KMS-11 (cell line): ENCODE data around the gene LIPG.
"Not testable (repeated sequence)": the region's sequence is repeated elsewhere in the genome, so short reads cannot be mapped to it uniquely, and the experiment has no call there.

Experiments used
- H2AFZ ChIP-seq: fragments of 200-600 bp; sonication (generic); 2 replicates; pipeline ENCODE4 v1.6.1; 2016; ENCODE audit warnings: antibody characterized with exemption, mixed run types, low read depth
- H3K27ac ChIP-seq: fragments of 200-600 bp; sonication (generic); 2 replicates; pipeline ENCODE4 v1.6.1; 2016; ENCODE audit warnings: mild to moderate bottlenecking, mixed run types
- H3K27me3 ChIP-seq: fragments of 200-600 bp; sonication (generic); 2 replicates; pipeline ENCODE4 v1.6.1; 2017; ENCODE audit warnings: mild to moderate bottlenecking, low read depth, mixed run types, moderate library complexity; ENCODE audit not compliant: insufficient read depth
- H3K36me3 ChIP-seq: fragments of 200-600 bp; sonication (generic); 2 replicates; pipeline ENCODE4 v1.6.1; 2017; ENCODE audit warnings: mild to moderate bottlenecking, mixed run types; ENCODE audit not compliant: insufficient read depth
- H3K4me1 ChIP-seq: fragments of 200-600 bp; sonication (generic); 2 replicates; pipeline ENCODE4 v1.6.1; 2016; ENCODE audit warnings: mild to moderate bottlenecking, low read depth, mixed run types; ENCODE audit not compliant: poor library complexity, severe bottlenecking
- H3K4me2 ChIP-seq: fragments of 200-600 bp; sonication (generic); 2 replicates; pipeline ENCODE4 v1.7.0; 2016; ENCODE audit warnings: mild to moderate bottlenecking, mixed run types
- H3K4me3 ChIP-seq: fragments of 200-600 bp; sonication (generic); IDR thresholded peaks from 2 replicates; pipeline ENCODE4 v1.6.1; 2017; ENCODE audit warnings: low read depth, low read length, mixed read lengths; ENCODE audit not compliant: insufficient read depth
- H3K79me2 ChIP-seq: fragments of 200-600 bp; sonication (generic); 2 replicates; pipeline ENCODE4 v1.6.1; 2016; ENCODE audit warnings: low read depth, mixed run types; ENCODE audit not compliant: insufficient read depth
- H3K9ac ChIP-seq: fragments of 200-600 bp; sonication (generic); 2 replicates; pipeline ENCODE4 v1.6.1; 2016; ENCODE audit warnings: mild to moderate bottlenecking, mixed run types
- H4K20me1 ChIP-seq: fragments of 200-600 bp; sonication (generic); 2 replicates; pipeline ENCODE4 v1.6.1; 2016; ENCODE audit warnings: mild to moderate bottlenecking, mixed run types; ENCODE audit not compliant: insufficient read depth
- CTCF ChIP-seq: fragments of 200-600 bp; sonication (generic); conservative IDR thresholded peaks from 2 replicates; pipeline ENCODE4 v1.6.1; 2017; ENCODE audit warnings: low read depth, mild to moderate bottlenecking, antibody characterized with exemption, low read length, moderate library complexity, mixed read lengths

LIPG gene

GRCh38 chr18:49517483-49517882, 44.4 kb upstream of the LIPG start:
- no peak overlapping the region for H3K4me2 ChIP-seq
- no peaks in the 10 kb centered on the region for H3K36me3 ChIP-seq
- H3K27me3 ChIP-seq = no peaks in the 10 kb centered on the region
- no peak overlapping the region for H2AFZ ChIP-seq
- no peak overlapping the region for H3K9ac ChIP-seq
- H4K20me1 ChIP-seq = no peaks in the 10 kb centered on the region
- H3K79me2 ChIP-seq = no peaks in the 10 kb centered on the region
- H3K4me1 ChIP-seq = peaks cover 8% of the 10 kb centered on the region
- no peak overlapping the region for H3K4me3 ChIP-seq
- no peak for TF ChIP-seq CTCF
- H3K27ac ChIP-seq = no peak overlapping the region

- H3K4me3 ChIP-seq = no peak overlapping the region
- H2AFZ ChIP-seq = no peak overlapping the region
- no peaks in the 10 kb centered on the region for H3K36me3 ChIP-seq
- no peak overlapping the region for H3K9ac ChIP-seq
- H3K27ac ChIP-seq = no peak overlapping the region
- H3K4me1 ChIP-seq = peaks cover 8% of the 10 kb centered on the region
- H3K4me2 ChIP-seq = no peak overlapping the region
- no peaks in the 10 kb centered on the region for H4K20me1 ChIP-seq
- no peak for TF ChIP-seq CTCF
- no peaks in the 10 kb centered on the region for H3K27me3 ChIP-seq
- no peaks in the 10 kb centered on the region for H3K79me2 ChIP-seq
Observed at GRCh38 chr18:49519101-49519971, 42.5 kb upstream of the LIPG start.

- Histone ChIP-seq H3K27ac (no peak overlapping the region), H3K4me1 (peaks cover 8% of the 10 kb centered on the region), H3K27me3 (no peaks in the 10 kb centered on the region), H4K20me1 (no peaks in the 10 kb centered on the region), H2AFZ (no peak overlapping the region), H3K36me3 (no peaks in the 10 kb centered on the region), H3K4me2 (no peak overlapping the region), H3K9ac (no peak overlapping the region), H3K79me2 (no peaks in the 10 kb centered on the region), H3K4me3 (no peak overlapping the region)
- TF ChIP-seq CTCF = no peak
Observed at GRCh38 chr18:49520661-49521145, 41.2 kb upstream of the LIPG start.

GRCh38 chr18:49521216-49521835, 40.5 kb upstream of the LIPG start:
- no peak overlapping the region for H2AFZ ChIP-seq
- H3K9ac ChIP-seq = no peak overlapping the region
- no peak overlapping the region for H3K27ac ChIP-seq
- H3K27me3 ChIP-seq = no peaks in the 10 kb centered on the region
- no peaks in the 10 kb centered on the region for H3K79me2 ChIP-seq
- no peak overlapping the region for H3K4me3 ChIP-seq
- no peaks in the 10 kb centered on the region for H3K36me3 ChIP-seq
- H3K4me2 ChIP-seq = no peak overlapping the region
- TF ChIP-seq CTCF = no peak
- H4K20me1 ChIP-seq = no peaks in the 10 kb centered on the region
- peaks cover 8% of the 10 kb centered on the region for H3K4me1 ChIP-seq

- not testable (repeated sequence) for H3K4me3 ChIP-seq, H2AFZ ChIP-seq, H3K27me3 ChIP-seq, H3K4me2 ChIP-seq, H4K20me1 ChIP-seq, H3K79me2 ChIP-seq, H3K9ac ChIP-seq, H3K4me1 ChIP-seq, H3K27ac ChIP-seq, H3K36me3 ChIP-seq
Observed at GRCh38 chr18:49523580-49524093, 38.2 kb upstream of the LIPG start.
